Activated CD4-positive, alpha-beta T cell treated with anti-CD3 and anti-CD28 coated beads for 4 hours (primary cell): ENCODE results near the gene POU3F3.

Experiments used
- DNase-seq, 2 donors: peaks; one replicate each; pipeline ENCODE4 v3.0.0-alpha.2; 2020

The POU3F3 gene

GRCh38 chr2:104853534-104854497, at the start of gene POU3F3:
POU3F3 (plus strand) TSS chr2:104854115; CDS start chr2:104855511, 1,396 bp downstream.
- DNase-seq: no peak

DNA sequence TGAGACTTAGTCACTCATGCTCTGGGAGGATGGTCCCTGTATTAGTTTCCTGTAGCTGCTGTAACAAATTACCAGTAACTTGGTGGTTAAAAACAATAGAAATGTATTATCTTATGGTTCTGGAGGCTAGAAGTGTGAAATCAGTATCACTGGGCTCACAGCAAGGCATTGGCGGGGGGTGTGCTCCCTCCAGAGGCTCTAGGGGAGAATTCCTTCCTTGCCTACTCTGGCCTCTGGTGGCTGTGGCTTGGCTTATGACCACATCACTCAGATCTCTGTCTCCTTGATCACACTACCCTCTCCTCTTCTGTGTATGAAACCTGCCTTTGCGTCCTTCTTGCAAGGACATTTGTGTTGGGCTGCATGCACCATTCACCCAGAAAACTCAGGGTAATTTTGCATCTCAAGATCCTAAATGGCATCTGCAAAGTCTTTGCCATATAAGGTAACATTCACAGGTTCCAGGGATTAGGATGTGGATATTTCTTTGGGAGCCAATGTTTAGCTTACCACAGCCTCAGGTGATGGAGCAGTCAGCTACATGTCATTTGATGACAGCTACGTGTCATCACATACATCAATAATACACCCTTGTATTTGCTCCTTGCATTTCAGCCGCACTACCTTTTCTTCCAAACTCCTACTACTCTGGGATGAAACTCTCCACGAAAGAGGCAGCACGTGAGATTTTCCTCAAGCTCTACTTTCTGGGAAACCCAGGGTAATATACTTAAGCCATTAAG, 49.6 kb upstream of the POU3F3 start:
- no peak for DNase-seq

GRCh38 chr2:104812286-104812685, 41.6 kb upstream of the POU3F3 start:
- no peak for DNase-seq

- DNase-seq: no peak
Measured at GRCh38 chr2:104816143-104816542, 37.8 kb upstream of the POU3F3 start.

GRCh38 chr2:104818264-104818663, 35.7 kb upstream of the POU3F3 start:
- DNase-seq: no peak

DNA sequence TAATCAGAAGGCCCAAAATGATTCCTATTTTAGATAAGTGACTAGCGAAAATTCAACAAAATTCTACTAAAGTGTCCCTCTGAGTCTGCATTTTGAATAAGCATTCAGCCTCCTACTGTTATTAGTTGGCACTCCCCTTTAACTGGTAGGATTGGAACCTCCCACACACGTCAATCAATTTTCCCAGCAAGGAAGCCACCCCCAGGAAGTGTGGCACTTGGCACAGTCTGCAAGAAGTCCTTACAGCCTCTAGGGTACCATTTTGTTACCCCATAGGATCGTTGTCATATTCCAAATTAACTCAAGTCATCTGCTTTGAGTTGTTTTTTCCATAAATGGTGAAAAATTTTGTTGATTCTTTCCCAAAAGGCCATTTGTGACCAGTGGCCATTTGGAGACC, 33.8 kb upstream of the POU3F3 start:
- DNase-seq: no peak

DNA sequence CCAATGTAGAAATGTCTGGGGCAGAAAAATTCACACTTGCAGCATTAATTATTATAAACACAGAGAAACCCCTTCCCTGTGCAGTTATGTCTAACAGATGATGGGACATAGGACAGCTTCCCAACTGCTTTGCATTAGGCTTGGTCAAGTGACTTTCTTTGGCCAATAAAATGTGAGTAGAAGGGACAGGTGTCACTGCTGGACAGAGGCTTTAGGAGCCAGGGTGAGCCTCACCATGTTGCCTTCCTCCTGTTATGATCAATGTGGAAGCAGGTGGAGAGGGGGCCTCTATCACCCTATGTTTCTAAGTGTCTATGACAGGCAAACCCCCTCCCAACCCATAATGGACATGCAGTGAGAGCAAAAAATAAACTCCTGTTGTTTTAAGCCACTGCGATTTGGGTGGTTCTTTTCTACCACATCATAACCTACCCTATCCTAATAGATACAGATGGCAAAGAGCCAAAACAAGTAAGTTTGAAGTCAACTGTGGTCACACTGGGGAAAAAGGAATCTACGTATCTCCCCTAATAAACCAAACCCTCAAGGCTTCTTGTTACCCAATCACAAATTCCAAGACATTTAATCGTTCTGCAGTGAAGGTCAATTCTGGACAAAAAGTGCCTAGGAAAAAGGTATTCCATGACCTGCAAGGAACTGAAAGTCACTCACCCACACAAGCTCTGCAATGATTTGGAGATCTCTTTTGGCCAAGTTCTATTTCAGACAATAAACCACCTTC, 28.6 kb upstream of the POU3F3 start:
- no peak for DNase-seq

GRCh38 chr2:104826016-104826415, 27.9 kb upstream of the POU3F3 start:
- no peak for DNase-seq

- DNase-seq: no peak
Measured at GRCh38 chr2:104831742-104832141, 22.2 kb upstream of the POU3F3 start.

DNA sequence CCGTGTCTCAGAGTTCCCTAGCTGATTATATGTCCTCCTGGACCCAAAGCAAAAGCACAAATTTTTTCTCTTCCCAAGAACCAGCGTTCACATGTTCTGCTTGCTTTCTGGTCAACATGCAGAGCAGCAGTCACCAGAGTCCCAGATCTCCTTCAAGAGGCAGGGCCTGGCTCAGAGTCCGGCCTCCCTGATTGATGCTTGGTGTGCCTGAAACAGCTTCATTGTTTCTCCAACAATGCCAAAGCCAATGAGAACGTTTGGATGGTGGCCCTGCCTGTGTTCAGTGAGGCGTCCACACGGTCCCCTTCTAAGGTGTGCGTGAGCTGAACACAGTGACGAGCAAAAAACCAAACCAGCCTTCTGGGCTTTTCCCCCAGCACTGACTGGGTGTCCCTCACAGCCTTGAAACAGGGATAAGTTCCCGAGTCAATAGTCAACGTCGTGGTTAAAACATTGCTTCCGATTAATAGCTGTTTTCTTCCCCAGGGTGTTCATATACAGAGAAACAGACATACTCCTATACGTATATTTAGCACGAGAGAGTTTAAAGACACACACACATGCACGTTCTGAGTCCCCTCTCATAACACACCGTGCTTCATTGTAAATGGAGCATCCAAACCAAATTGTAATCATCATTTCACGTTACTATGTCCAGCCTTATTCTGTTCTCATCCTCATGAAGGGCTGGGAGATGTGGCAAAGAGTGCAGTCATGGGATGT, 19.3 kb upstream of the POU3F3 start:
- DNase-seq: no peak

DNA sequence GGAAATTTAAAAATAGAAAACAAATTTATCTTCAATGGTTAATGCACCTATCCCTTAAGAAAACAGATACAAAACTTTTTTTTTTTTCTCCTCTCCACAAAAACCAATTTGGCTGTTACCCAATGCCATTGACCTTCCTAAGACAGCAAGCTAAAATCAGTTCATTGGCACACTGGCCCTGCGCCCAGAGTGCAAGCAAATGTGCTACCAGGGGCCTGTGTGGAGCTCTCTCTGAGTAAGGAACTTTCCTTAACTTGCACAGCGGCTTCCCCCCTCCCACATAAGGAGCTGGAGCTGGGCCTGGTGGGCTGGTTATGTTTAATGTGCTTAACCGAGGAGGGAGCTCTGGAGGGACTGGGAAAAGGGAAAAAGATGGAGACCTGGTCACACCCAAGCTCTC, 17.6 kb upstream of the POU3F3 start:
- no peak for DNase-seq

GRCh38 chr2:104836841-104837240, 17.1 kb upstream of the POU3F3 start:
- no peak for DNase-seq

- no peak for DNase-seq
Measured at GRCh38 chr2:104840156-104840555, 13.8 kb upstream of the POU3F3 start.

DNA sequence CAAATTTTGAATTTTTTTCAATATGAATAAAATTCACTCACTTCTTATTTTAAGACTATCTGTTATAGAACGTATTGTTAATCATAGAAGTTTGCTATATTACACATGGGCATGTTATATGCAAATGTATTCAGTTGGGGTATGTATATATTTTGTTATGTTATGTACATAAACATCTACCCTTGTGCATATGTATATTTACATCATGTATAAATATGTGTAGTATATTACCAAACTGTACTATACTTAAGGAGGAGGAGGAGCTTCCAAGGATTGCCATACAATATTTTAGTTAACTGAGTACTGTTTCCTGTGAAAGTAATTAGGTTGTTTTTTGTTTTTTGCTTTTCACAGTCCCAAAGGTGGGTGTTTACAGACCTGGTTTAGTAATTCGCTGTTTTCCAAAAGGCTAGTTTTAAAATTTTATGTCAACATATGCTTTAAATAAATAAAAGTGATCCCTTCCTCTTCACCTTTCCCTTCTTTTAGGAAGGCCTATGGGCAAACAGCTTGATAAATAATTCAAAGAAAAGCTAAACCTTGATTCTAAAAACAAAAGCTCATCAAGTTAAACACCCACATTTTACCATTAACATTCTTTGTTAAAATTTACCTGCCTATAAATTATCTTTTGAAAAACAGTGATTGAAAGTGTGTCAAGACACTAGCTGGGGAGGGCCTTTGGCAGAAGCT, 12.9 kb upstream of the POU3F3 start:
- no peak for DNase-seq

- no peak for DNase-seq
Measured at GRCh38 chr2:104841744-104842143, 12.2 kb upstream of the POU3F3 start.

GRCh38 chr2:104844807-104845551, 8.9 kb upstream of the POU3F3 start:
- DNase-seq: no peak

GRCh38 chr2:104845552-104845931, 8.4 kb upstream of the POU3F3 start:
- no peak for DNase-seq

DNA sequence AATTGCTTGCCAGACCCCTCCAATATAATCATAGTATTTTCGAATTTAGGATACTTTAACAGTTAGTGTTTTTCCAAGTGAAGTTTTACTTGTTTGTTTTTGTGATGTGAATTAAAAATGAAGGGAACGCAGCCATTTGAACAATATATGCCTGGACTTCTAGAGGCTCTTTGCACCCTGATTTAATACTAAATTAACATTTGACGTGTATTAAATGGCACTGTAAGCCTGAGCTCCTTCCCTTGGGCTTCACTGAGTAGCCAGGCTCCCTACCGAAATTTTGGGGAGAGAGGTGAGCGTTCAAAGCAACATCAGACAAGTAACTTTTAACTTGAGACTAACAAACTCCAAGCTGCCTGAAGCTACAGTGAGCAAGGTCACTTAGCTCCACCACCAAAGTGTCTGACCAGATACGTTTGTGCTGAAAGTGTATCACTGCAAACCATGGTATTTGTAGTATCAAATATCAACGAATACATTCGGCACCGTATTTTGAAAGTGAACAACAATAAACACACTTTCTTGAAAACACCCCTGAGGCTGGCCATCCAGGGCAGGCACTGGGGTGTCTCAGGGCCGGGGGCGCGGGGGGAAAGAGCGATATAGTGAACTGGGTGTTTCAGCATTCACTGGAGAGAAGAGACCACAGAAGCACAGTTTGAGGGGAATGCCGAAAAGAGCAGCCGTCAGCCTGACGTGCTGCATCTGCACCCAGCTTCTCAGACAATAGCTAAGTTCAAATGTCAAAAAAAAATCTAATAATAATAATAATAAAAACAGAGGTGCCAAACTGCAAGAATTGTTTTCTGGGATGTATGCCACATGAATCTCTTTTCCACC, 7.7 kb upstream of the POU3F3 start:
- DNase-seq: no peak

- DNase-seq: no peak
Measured at GRCh38 chr2:104846786-104847585, 6.9 kb upstream of the POU3F3 start.
